GM10847 (cell line): ENCODE results near the gene COL4A4.

Experiments
- POLR2A ChIP-seq: IDR thresholded peaks from 2 replicates; pipeline ENCODE4 v1.6.1; 2011; ENCODE audit not compliant: insufficient read length; ENCODE audit errors: extremely low read depth

The COL4A4 gene

GRCh38 chr2:227163998-227164762 is at the start of gene COL4A4, which contains the start of gene COL4A3:
COL4A4 (minus strand) TSS chr2:227164205; CDS start chr2:227147483, 16,722 bp downstream.
COL4A3 (plus strand) TSS chr2:227164624; CDS start chr2:227164727, 103 bp downstream.
- peak; percentile 21 for TF ChIP-seq POLR2A

- TF ChIP-seq POLR2A, result no peak
These were observed 43.6 kb upstream of the COL4A4 start for GRCh38 chr2:227207573-227207972.

- no peak for TF ChIP-seq POLR2A
These were observed 42.4 kb upstream of the COL4A4 start for GRCh38 chr2:227206406-227206805.

GRCh38 chr2:227205701-227206100 is 41.7 kb upstream of the COL4A4 start:
- TF ChIP-seq POLR2A, result no peak

- TF ChIP-seq POLR2A, result no peak
These were observed 40.4 kb upstream of the COL4A4 start for GRCh38 chr2:227204452-227204851.

- TF ChIP-seq POLR2A, result no peak
These were observed 37.8 kb upstream of the COL4A4 start for GRCh38 chr2:227201771-227202170.

- no peak for TF ChIP-seq POLR2A
These were observed 34.9 kb upstream of the COL4A4 start for GRCh38 chr2:227198866-227199265.

- TF ChIP-seq POLR2A, result no peak
These were observed 30.2 kb upstream of the COL4A4 start for GRCh38 chr2:227194219-227194618.

- no peak for TF ChIP-seq POLR2A
These were observed 28.5 kb upstream of the COL4A4 start for GRCh38 chr2:227192491-227192890.

- no peak for TF ChIP-seq POLR2A
These were observed 27.4 kb upstream of the COL4A4 start for GRCh38 chr2:227191367-227191766.

GRCh38 chr2:227188292-227188691 is 24.3 kb upstream of the COL4A4 start:
- TF ChIP-seq POLR2A, result no peak

- no peak for TF ChIP-seq POLR2A
These were observed 22.7 kb upstream of the COL4A4 start for GRCh38 chr2:227186751-227187150.

- no peak for TF ChIP-seq POLR2A
These were observed 21.7 kb upstream of the COL4A4 start for GRCh38 chr2:227185615-227186232.

- TF ChIP-seq POLR2A, result no peak
These were observed 19.8 kb upstream of the COL4A4 start for GRCh38 chr2:227183657-227184367.

- no peak for TF ChIP-seq POLR2A
These were observed 18.8 kb upstream of the COL4A4 start for GRCh38 chr2:227182765-227183164.

- no peak for TF ChIP-seq POLR2A
These were observed 16.8 kb upstream of the COL4A4 start for GRCh38 chr2:227180770-227181169.

- TF ChIP-seq POLR2A, result no peak
These were observed 16.1 kb upstream of the COL4A4 start for GRCh38 chr2:227179988-227180685.
